MV-4-11 (cell line): ENCODE measurements around the gene CGRRF1.

Experiments used
- DNase-seq: peaks from one replicate; lab custom pipeline; 2025; lab: John Stamatoyannopoulos, UW

CGRRF1 gene

GRCh38 chr14:54489731-54490444 is 19.8 kb upstream of the CGRRF1 start:
- DNase-seq, result peak; percentile 4

- DNase-seq, result peak; percentile 61
Observed at GRCh38 chr14:54490445-54491175, 19.1 kb upstream of the CGRRF1 start.

GRCh38 chr14:54493293-54493692 is 16.4 kb upstream of the CGRRF1 start:
- DNase-seq, result no peak

GRCh38 chr14:54497224-54497623 is 12.5 kb upstream of the CGRRF1 start:
- DNase-seq, result no peak

GRCh38 chr14:54498095-54498531 is 11.6 kb upstream of the CGRRF1 start:
- DNase-seq, result no peak

GRCh38 chr14:54498579-54498978 is 11.1 kb upstream of the CGRRF1 start:
- no peak for DNase-seq

- no peak for DNase-seq
Observed at GRCh38 chr14:54500744-54501143, 9.0 kb upstream of the CGRRF1 start.

- no peak for DNase-seq
Observed at GRCh38 chr14:54501480-54501879, 8.2 kb upstream of the CGRRF1 start.

- DNase-seq, result peak; percentile 69
Observed at GRCh38 chr14:54502602-54503001, 7.1 kb upstream of the CGRRF1 start.

GRCh38 chr14:54503486-54503885 is 6.2 kb upstream of the CGRRF1 start:
- DNase-seq, result peak; percentile 58

GRCh38 chr14:54512393-54512792 is 2.7 kb downstream of the CGRRF1 start:
- no peak for DNase-seq

GRCh38 chr14:54515670-54516069 is 6.0 kb downstream of the CGRRF1 start:
- DNase-seq, result no peak

- DNase-seq, result no peak
Observed at GRCh38 chr14:54516709-54517108, 7.0 kb downstream of the CGRRF1 start.

GRCh38 chr14:54524410-54524809 is 14.7 kb downstream of the CGRRF1 start:
- DNase-seq, result no peak

- DNase-seq, result no peak
Observed at GRCh38 chr14:54528973-54529372, 19.3 kb downstream of the CGRRF1 start.

GRCh38 chr14:54529811-54530210 is 20.1 kb downstream of the CGRRF1 start:
- DNase-seq, result no peak

GRCh38 chr14:54532111-54533012 is 22.7 kb downstream of the CGRRF1 start:
- no peak for DNase-seq

- no peak for DNase-seq
Observed at GRCh38 chr14:54533100-54533499, 23.4 kb downstream of the CGRRF1 start.

GRCh38 chr14:54535126-54535525 is 25.4 kb downstream of the CGRRF1 start:
- no peak for DNase-seq

GRCh38 chr14:54535646-54536045 is 25.9 kb downstream of the CGRRF1 start:
- no peak for DNase-seq

GRCh38 chr14:54537651-54538050 is 27.9 kb downstream of the CGRRF1 start:
- no peak for DNase-seq

- DNase-seq, result no peak
Observed at GRCh38 chr14:54538055-54538454, 28.3 kb downstream of the CGRRF1 start.
